Motor neuron (in vitro differentiated cells): ENCODE data around the gene SPRED3. TPM values are rescaled to one million over a fixed set of nuclear protein-coding genes. Genes with fewer than 3 reads are reported as not detected.
"Not testable (repeated sequence)": the region's sequence is repeated elsewhere in the genome, so short reads cannot be mapped to it uniquely, and the experiment has no call there.

Experiments used
- ATAC-seq, 8 experiments: fragments of 200-7000 bp; cut with Tn5 transposase; replicated peaks in 6 of 8; 2 replicates each; pipeline ENCODE4 v1.8.0; 2021; ENCODE audit warnings: mild to moderate bottlenecking in 8 of 8, moderate library complexity in 8 of 8
- H3K27ac ChIP-seq, 2 donors: fragments of 250-450 bp; sonication (Bioruptor Pico); 2 replicates each; pipeline ENCODE4 v1.9.0; 2021; ENCODE audit warnings: antibody characterized with exemption in 2 of 2, mild to moderate bottlenecking in 2 of 2, moderate library complexity in 1 of 2
- H3K4me1 ChIP-seq, 2 donors: fragments of 250-450 bp; sonication (Bioruptor Pico); replicated peaks in 1 of 2; 2 replicates each; pipeline ENCODE4 v1.6.1; 2021; ENCODE audit warnings: antibody characterized with exemption in 2 of 2, mild to moderate bottlenecking in 2 of 2, moderate library complexity in 1 of 2
- H3K4me3 ChIP-seq, 5 donors: fragments of 250-450 bp; sonication (Bioruptor Pico); 2 replicates each; pipeline ENCODE4 v1.9.0; 2021; ENCODE audit warnings: antibody characterized with exemption in 5 of 5, mild to moderate bottlenecking in 5 of 5, moderate library complexity in 4 of 5
- WGBS, 10 experiments: fragments of 450-650 bp; shearing (Covaris generic); methylation state at CpG; one replicate each; pipeline ENCODE4 v1.0.0; 2022; 5-methylcytosine and 5-hydroxymethylcytosine counted together
- in situ Hi-C, 9 experiments: fragments of 400-800 bp; cut with MboI; loops; one replicate each; pipeline ENCODE4 v1.15.0; 2021; ENCODE audit warnings: low sequenced_read_pairs in 9 of 9, low pct_unique_long_range_greater_than_20kb in 2 of 9; ENCODE audit not compliant: unreplicated experiment in 9 of 9
- total RNA-seq, 8 experiments: library from RNA; unstranded; fragments of 300-600 nt; gene quantifications; 2 replicates each; pipeline versions ENCODE4 v1.2.3 to v1.2.4, GENCODE V29; 2022

The SPRED3 gene
- total RNA-seq, 8 experiments from 2014 or later, result 0.87 to 7.6 (median 3.8) TPM

- peaks cover 3 to 8% of the 10 kb centered on the region in 2 donors for H3K4me1 ChIP-seq
- 0 to 100% (median 59%) methylated on average over 1 to 3 of the region's 5 CpGs; no CpG with 5 or more reads in 2 of the 10 experiments for WGBS, 10 experiments
- in situ Hi-C loops, result loop anchor here in 7 of 9 experiments (10.0 to 25.0 kb wide), 4 partner anchors 234 to 537 kb away; partner anchors contain the start of genes CCER2 (in 3 of the 7), ACTN4 (in 2 of the 7), MRPS12 (in 1 of the 7) and SARS2 (in 1 of the 7)
- ATAC-seq, result no peak
- H3K27ac ChIP-seq, result no peak overlapping the region
- no peak overlapping the region for H3K4me3 ChIP-seq
Measured at GRCh38 chr19:38400361-38400760, 11.9 kb downstream of the SPRED3 start.

- no peak for ATAC-seq
- H3K27ac ChIP-seq, result no peak overlapping the region
- in situ Hi-C loops, result loop anchor here in 7 of 9 experiments (10.0 to 25.0 kb wide), 4 partner anchors 234 to 536 kb away; partner anchors contain the start of genes CCER2 (in 3 of the 7), ACTN4 (in 2 of the 7), MRPS12 (in 1 of the 7) and SARS2 (in 1 of the 7)
Measured at GRCh38 chr19:38401148-38401547, 12.7 kb downstream of the SPRED3 start.

DNA sequence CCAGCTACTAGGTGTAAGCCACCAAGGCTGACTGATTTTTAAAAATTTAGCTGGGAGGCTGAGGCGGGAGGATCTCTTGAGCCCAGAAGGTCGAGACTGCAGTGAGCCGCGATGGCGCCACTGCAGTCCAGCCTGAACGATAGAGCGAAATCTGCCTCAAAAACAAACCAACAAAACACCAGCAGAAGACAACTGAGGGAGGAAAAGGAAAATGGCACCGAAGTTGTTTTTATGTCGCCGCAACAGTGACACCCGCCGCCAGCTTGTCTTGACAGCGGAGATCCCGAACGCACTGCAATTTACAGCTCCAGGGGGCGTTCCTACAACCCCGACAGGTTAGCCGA lies 14.1 kb downstream of the SPRED3 start:
- in situ Hi-C loops, result loop anchor here in 7 of 9 experiments (10.0 to 25.0 kb wide), 4 partner anchors 232 to 535 kb away; partner anchors contain the start of genes CCER2 (in 3 of the 7), ACTN4 (in 2 of the 7), MRPS12 (in 1 of the 7) and SARS2 (in 1 of the 7)
- ATAC-seq, result no peak
- Histone ChIP-seq H3K4me1 (peaks cover 3 to 8% of the 10 kb centered on the region in 2 donors), H3K27ac (peak overlapping the region; percentile 36 to 56), H3K4me3 (peak overlapping the region; percentile 25 to 76 (median 28))
- WGBS, 10 experiments, result 0 to 20% (median 14%) methylated on average over 1 to 6 of the region's 18 CpGs; no CpG with 5 or more reads in 6 of the 10 experiments

More at GRCh38 chr19:38401148-38401547, 12.7 kb downstream of the SPRED3 start:
- Histone ChIP-seq H3K4me1 (peaks cover 3 to 8% of the 10 kb centered on the region in 2 donors), H3K4me3 (no peak overlapping the region)
- WGBS, 10 experiments, result 62 to 100% (median 87%) methylated on average over 1 to 3 of the region's 3 CpGs; no CpG with 5 or more reads in 4 of the 10 experiments

DNA sequence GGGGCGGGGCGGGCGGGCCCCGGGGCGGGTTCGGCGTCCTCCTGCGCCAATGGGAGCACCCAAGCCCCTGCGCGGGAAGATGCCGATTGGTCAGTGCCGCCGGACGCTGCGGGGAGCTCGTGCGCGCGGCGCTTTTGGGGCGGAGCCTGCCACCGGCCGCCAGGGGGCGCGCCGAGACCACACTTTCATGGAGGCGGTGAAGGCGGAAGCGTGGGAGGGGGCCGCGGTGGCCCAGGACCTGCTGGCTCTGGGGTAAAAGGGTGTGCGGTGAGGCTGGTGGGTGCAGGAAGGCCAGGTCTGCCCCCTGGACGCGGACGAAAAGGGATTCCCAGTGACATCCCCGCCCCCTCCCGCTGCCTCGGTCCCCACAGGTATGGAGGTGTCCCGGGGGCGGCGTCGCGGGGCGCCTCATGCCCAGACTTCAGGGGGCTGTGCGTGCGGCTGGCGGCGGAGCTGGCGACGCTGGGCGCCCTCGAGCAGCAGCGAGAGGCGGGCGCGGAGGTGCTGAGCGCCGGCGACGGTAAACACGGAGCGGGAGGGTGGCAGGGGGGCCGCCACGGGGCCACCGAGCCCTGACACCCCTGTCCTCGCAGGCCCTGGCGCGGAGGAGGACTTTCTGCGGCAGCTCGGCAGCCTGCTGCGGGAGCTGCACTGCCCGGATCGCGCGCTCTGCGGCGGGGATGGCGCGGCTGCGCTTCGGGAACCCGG lies 14.6 kb downstream of the SPRED3 start, which contains the start of gene FAM98C:
Gene FAM98C, plus strand, starts transcription at position 127 of the 708 bp plus-strand sequence. Its CDS starts 61 bp downstream, at position 188.
- Histone ChIP-seq H3K4me3 (peak within 1 kb of the TSS; percentile 50 to 76 (median 61)), H3K27ac (peak within 1 kb of the TSS; percentile 36 to 56), H3K4me1 (peaks cover 3 to 8% of the 10 kb centered on the region in 2 donors)
- 1% methylated on average over 26 of the region's 82 CpGs; no CpG with 5 or more reads in 9 of the 10 experiments for WGBS, 10 experiments
- peak; percentile 94 to 97 (median 96) for ATAC-seq
- in situ Hi-C loops, result loop anchor here in 7 of 9 experiments (10.0 to 25.0 kb wide), 4 partner anchors 232 to 534 kb away; partner anchors contain the start of genes CCER2 (in 3 of the 7), ACTN4 (in 2 of the 7), MRPS12 (in 1 of the 7) and SARS2 (in 1 of the 7)

DNA sequence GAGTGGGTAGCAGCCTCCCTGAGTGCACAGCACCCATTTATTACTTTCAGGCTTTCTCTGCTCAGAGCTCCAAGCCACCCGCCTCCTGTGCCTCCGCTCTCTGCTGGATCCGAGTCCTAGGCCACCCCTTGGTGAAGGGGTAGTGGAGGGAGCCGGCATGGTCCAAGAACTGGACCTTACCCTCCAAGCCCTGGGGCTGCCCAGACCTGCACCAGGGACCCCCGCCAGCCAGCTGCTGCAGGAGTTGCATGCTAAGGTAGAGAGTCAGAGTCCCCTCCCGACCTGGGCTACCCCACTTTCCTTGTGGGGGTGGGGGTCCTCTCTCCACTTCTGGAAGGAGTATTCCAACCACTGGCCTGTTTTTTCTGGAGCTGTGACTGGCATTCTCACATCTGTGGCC lies 16.4 kb downstream of the SPRED3 start:
- H3K27ac ChIP-seq, result no peak overlapping the region
- WGBS, 10 experiments, result 81 to 94% methylated on average over 2 to 4 of the region's 6 CpGs; no CpG with 5 or more reads in 8 of the 10 experiments
- no peak for ATAC-seq
- H3K4me3 ChIP-seq, result no peak overlapping the region
- in situ Hi-C loops, result loop anchor here in 7 of 9 experiments (10.0 to 25.0 kb wide), 4 partner anchors 230 to 532 kb away; partner anchors contain the start of genes CCER2 (in 3 of the 7), ACTN4 (in 2 of the 7), MRPS12 (in 1 of the 7) and SARS2 (in 1 of the 7)
- H3K4me1 ChIP-seq, result peaks cover 3 to 8% of the 10 kb centered on the region in 2 donors

DNA sequence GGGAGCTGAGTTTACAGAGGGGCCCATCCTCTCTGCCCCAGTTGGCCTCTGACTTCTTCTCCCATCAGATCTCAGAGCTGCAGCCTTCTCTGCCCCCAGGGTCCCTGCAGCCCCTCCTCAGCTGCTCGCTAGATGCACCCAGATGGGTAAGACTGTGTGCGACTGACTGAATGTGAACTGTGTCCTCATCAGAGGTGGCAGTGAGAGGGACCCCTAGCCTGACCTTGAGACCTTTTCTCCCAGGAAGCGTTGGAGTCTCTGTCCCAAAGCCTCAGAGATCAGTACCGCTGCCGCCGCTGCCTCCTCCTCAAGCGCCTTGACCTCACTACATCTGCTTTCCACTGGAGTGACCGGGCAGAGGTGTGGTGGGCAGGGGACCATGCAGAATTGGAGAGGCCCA lies 16.8 kb downstream of the SPRED3 start:
- WGBS, 10 experiments, result 85 to 100% (median 94%) methylated on average over 1 to 8 of the region's 8 CpGs; no CpG with 5 or more reads in 5 of the 10 experiments
- ATAC-seq, result no peak
- in situ Hi-C loops, result loop anchor here in 7 of 9 experiments (10.0 to 25.0 kb wide), 4 partner anchors 230 to 532 kb away; partner anchors contain the start of genes CCER2 (in 3 of the 7), ACTN4 (in 2 of the 7), MRPS12 (in 1 of the 7) and SARS2 (in 1 of the 7)
- H3K4me1 ChIP-seq, result peaks cover 3 to 8% of the 10 kb centered on the region in 2 donors
- H3K4me3 ChIP-seq, result no peak overlapping the region
- H3K27ac ChIP-seq, result no peak overlapping the region

DNA sequence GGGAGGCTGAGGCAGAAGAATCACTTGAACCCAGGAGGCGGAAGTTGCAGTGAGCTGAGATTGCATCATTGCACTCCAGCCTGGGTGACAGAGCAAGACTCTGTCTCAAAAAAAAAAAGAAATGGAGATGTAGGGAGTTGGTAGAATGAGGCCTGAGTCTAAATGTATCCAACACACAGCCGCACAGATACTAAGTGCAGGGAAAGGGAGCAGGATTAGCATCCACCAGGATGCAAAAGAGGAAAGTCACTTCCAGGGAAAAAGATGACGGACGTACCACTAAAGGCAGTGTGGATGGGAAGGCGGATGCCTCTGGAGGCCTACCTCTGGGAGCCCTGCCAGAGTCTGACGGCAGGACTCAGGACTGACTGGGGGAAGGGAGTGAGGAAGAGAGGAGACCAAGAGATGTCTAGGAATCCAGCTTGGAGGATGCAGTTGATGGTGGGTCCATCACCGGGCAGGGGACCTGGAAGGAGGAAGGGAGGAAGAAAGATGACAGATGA lies 21.2 kb downstream of the SPRED3 start:
- in situ Hi-C loops, result loop anchor here in 7 of 9 experiments (10.0 to 25.0 kb wide), 4 partner anchors 225 to 528 kb away; partner anchors contain the start of genes CCER2 (in 3 of the 7), ACTN4 (in 2 of the 7), MRPS12 (in 1 of the 7) and SARS2 (in 1 of the 7)
- no peak overlapping the region for H3K4me3 ChIP-seq
- peak in 4 of 8 experiments; percentile 12 to 89 (median 57) for ATAC-seq
- no peaks in the 10 kb centered on the region for H3K4me1 ChIP-seq
- 46 to 100% (median 84%) methylated on average over 1 to 6 of the region's 7 CpGs; no CpG with 5 or more reads in 2 of the 10 experiments for WGBS, 10 experiments
- no peak overlapping the region for H3K27ac ChIP-seq

- not testable (repeated sequence) for H3K27ac ChIP-seq, ATAC-seq, H3K4me1 ChIP-seq, H3K4me3 ChIP-seq
- WGBS, 10 experiments, result 43 to 100% (median 70%) methylated on average over 1 to 6 of the region's 6 CpGs; no CpG with 5 or more reads in 2 of the 10 experiments
- in situ Hi-C loops, result loop anchor here in 6 of 9 experiments (25.0 kb wide), 3 partner anchors 227 to 527 kb away; partner anchors contain the start of genes CCER2 (in 3 of the 6), ACTN4 (in 2 of the 6), MRPS12 (in 1 of the 6) and SARS2 (in 1 of the 6)
Measured at GRCh38 chr19:38410407-38410806, 21.9 kb downstream of the SPRED3 start.

DNA sequence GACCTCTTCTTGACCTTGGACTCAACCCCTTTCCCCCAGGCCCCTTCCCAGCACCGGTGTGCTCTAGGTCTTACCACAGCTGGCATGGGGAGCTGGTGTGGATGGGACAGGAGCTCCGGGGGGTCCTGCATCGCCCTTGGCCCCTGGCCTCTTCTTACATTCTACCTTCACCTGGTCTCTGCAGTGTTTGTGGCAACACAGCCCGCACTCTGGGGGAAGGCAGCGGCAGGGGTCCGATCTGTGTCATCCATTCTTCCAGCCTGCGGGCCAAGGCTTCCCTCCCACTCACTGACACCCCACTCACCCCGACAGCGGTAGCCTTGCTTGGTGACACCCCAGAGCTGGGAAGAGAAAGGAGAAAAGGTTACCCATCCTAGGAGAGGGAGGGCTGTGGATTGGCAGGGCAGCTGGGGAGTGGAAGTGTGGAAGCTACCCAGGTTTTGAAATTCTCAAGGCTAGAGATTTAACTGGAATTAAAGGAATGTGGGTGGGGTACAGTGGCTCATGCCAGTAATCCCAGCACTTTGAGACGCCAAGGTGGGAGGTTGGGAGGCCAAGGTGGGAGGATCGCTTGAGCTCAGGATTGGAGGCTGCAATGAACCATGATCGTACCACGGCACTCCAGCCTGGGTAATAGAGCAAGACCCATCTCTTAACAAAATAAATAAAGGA lies 22.7 kb downstream of the SPRED3 start:
- no peak overlapping the region for H3K27ac ChIP-seq
- H3K4me1 ChIP-seq, result no peaks in the 10 kb centered on the region
- no peak overlapping the region for H3K4me3 ChIP-seq
- WGBS, 10 experiments, result 67 to 100% (median 84%) methylated on average over 2 to 9 of the region's 13 CpGs; no CpG with 5 or more reads in 2 of the 10 experiments
- ATAC-seq, result no peak
- in situ Hi-C loops, result loop anchor here in 6 of 9 experiments (25.0 kb wide), 3 partner anchors 226 to 526 kb away; partner anchors contain the start of genes CCER2 (in 3 of the 6), ACTN4 (in 2 of the 6), MRPS12 (in 1 of the 6) and SARS2 (in 1 of the 6)

DNA sequence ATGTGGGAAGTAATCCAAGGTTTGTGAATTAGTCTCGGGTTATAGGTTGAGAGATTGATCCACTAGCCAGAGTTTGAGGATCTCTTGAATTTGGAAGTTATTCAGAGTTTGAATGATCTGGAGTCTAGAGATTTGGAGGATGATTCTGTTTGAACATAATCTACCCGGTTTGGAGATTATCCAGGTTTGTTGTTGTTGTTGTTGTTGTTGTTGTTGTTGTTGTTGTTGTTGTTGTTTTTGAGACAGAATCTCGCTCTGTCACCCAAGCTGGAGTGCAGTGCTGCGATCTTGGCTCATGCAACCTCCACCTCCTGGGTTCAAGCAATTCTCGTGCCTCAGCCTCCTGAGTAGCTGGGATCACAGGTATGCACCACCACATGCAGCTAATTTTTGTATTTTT lies 23.4 kb downstream of the SPRED3 start:
- not testable (repeated sequence) for ATAC-seq, H3K4me1 ChIP-seq, H3K4me3 ChIP-seq, H3K27ac ChIP-seq
- in situ Hi-C loops, result loop anchor here in 6 of 9 experiments (25.0 kb wide), 3 partner anchors 225 to 525 kb away; partner anchors contain the start of genes CCER2 (in 3 of the 6), ACTN4 (in 2 of the 6), MRPS12 (in 1 of the 6) and SARS2 (in 1 of the 6)
- WGBS, 10 experiments, result 33 to 92% (median 72%) methylated on average over 1 to 3 of the region's 5 CpGs; no CpG with 5 or more reads in 2 of the 10 experiments

DNA sequence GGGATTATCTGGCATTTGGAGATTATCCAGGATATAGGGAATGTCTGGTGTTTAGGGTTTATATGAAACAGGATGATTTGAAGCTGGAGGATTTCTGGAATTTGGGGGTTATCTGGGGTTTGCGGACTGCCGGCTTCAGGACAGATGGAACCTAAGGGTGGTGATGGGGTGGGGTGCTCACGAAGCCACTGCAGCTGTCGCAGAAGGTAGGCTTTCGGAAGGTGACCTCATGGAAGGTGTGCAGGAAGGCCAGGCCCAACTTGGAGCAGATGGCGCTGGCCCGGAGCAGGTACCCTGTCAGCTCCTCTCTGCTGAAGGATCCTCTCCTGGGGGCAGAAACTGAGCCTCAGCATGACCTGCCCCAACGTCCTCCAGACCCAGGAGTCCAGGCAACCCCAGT lies 24.0 kb downstream of the SPRED3 start:
- in situ Hi-C loops, result loop anchor here in 6 of 9 experiments (25.0 kb wide), 3 partner anchors 225 to 525 kb away; partner anchors contain the start of genes CCER2 (in 3 of the 6), ACTN4 (in 2 of the 6), MRPS12 (in 1 of the 6) and SARS2 (in 1 of the 6)
- Histone ChIP-seq H3K27ac (no peak overlapping the region), H3K4me1 (peaks cover 0 to under 1% of the 10 kb centered on the region in 2 donors), H3K4me3 (no peak overlapping the region)
- WGBS, 10 experiments, result 64 to 100% (median 100%) methylated on average over 2 to 5 of the region's 8 CpGs; no CpG with 5 or more reads in 7 of the 10 experiments
- no peak for ATAC-seq
